Activated CD8-positive, alpha-beta memory T cell treated with anti-CD3 and anti-CD28 coated beads for 24 hours (primary cell): ENCODE results near the gene PPDPF.
A peak's percentile ranks its signal among the peaks of the same experiment; 100 is the strongest.

ENCODE experiments used
- DNase-seq: peaks from one replicate; pipeline ENCODE4 v3.0.0-alpha.2; 2020

PPDPF gene

GRCh38 chr20:63522091-63522868, 1.7 kb downstream of the PPDPF start:
- DNase-seq = no peak

- DNase-seq = no peak
Measured at GRCh38 chr20:63522981-63523611, 2.5 kb downstream of the PPDPF start.

GRCh38 chr20:63525185-63525584, 4.6 kb downstream of the PPDPF start:
- no peak for DNase-seq

GRCh38 chr20:63525971-63526370, 5.4 kb downstream of the PPDPF start:
- no peak for DNase-seq

- no peak for DNase-seq
Measured at GRCh38 chr20:63527184-63527583, 6.6 kb downstream of the PPDPF start.

- DNase-seq = no peak
Measured at GRCh38 chr20:63529180-63529860, 8.8 kb downstream of the PPDPF start.

GRCh38 chr20:63529861-63530787, 9.6 kb downstream of the PPDPF start:
- DNase-seq = no peak

- no peak for DNase-seq
Measured at GRCh38 chr20:63530788-63531160, 10.2 kb downstream of the PPDPF start.

GRCh38 chr20:63531686-63532448, 11.3 kb downstream of the PPDPF start:
- no peak for DNase-seq

GRCh38 chr20:63532449-63532971, 11.9 kb downstream of the PPDPF start:
- DNase-seq = no peak

- no peak for DNase-seq
Measured at GRCh38 chr20:63533388-63533787, 12.8 kb downstream of the PPDPF start.

- DNase-seq = no peak
Measured at GRCh38 chr20:63533871-63534393, 13.4 kb downstream of the PPDPF start.

GRCh38 chr20:63534427-63534830, 13.9 kb downstream of the PPDPF start:
- no peak for DNase-seq

- no peak for DNase-seq
Measured at GRCh38 chr20:63534831-63535651, 14.5 kb downstream of the PPDPF start.

GRCh38 chr20:63536241-63536977, 15.8 kb downstream of the PPDPF start:
- DNase-seq = no peak

GRCh38 chr20:63536997-63537524, 16.5 kb downstream of the PPDPF start, which contains the start of gene PTK6:
PTK6 (minus strand) TSS chr20:63537376; CDS start chr20:63537314, 62 bp downstream.
- DNase-seq = no peak

- DNase-seq = peak; percentile 97
Measured at GRCh38 chr20:63537525-63538203, 17.1 kb downstream of the PPDPF start.

- DNase-seq = no peak
Measured at GRCh38 chr20:63538204-63539091, 17.9 kb downstream of the PPDPF start.
